HL-60 (cell line): ENCODE results near the gene PKDREJ.

Source experiments
- DNase-seq, 2 experiments: peaks; one replicate each; pipeline ENCODE4 v3.0.0-alpha.2; 2010 to 2020; ENCODE audit warnings: low read depth in 1 of 2, low spot score in 1 of 2
- H3K27ac ChIP-seq: fragments of 250-450 bp; sonication (Bioruptor Pico); replicated peaks from 2 replicates; pipeline ENCODE4 v1.5.1; 2020; ENCODE audit warnings: mild to moderate bottlenecking, moderate library complexity
- H3K27me3 ChIP-seq: fragments of 250-450 bp; sonication (Bioruptor Pico); 2 replicates; pipeline ENCODE4 v1.5.1; 2021; ENCODE audit warnings: mild to moderate bottlenecking, moderate library complexity; ENCODE audit not compliant: insufficient read depth, poor library complexity, severe bottlenecking
- H3K4me3 ChIP-seq: replicated peaks from 2 replicates; pipeline ENCODE4 v1.5.1; 2011; ENCODE audit warnings: mild to moderate bottlenecking, control low read depth, low read length; ENCODE audit not compliant: insufficient read depth
- CTCF ChIP-seq: IDR thresholded peaks from one replicate; pipeline ENCODE4 v1.5.1; 2011; ENCODE audit warnings: low read length, control low read depth, inconsistent platforms; ENCODE audit not compliant: insufficient read depth
- GABPA ChIP-seq: IDR thresholded peaks from 2 replicates; pipeline ENCODE4 v1.6.1; 2012; ENCODE audit warnings: low read depth
- POLR2AphosphoS5 ChIP-seq: IDR thresholded peaks from 2 replicates; pipeline ENCODE4 v1.6.1; 2012; ENCODE audit warnings: low read depth
- REST ChIP-seq: IDR thresholded peaks from 2 replicates; pipeline ENCODE4 v1.6.1; 2012; ENCODE audit warnings: low read depth; ENCODE audit not compliant: insufficient replicate concordance
- SPI1 ChIP-seq: IDR thresholded peaks from 2 replicates; pipeline ENCODE4 v1.6.1; 2012; ENCODE audit warnings: low read depth, mild to moderate bottlenecking, borderline replicate concordance

Gene PKDREJ

DNA sequence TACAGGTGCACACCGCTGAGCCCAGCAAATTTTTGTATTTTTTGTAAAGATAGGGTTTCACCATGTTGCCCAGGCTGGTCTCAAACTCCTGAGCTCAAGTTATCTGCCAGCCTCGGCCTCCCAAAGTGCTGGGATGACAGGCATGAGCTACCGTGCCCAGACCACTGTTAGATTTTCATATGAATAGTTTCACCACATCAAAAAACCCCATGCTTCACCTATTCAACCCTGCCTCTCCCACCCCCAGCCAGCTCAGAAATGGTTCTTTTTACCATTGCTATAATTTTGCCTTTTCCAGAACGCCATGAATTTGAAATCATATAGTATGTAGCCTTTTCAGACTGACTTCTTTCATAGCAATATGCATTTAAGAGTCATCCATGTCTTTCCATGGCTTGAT lies 50.9 kb downstream of the PKDREJ start:
- Histone ChIP-seq H3K27ac (no peak overlapping the region), H3K4me3 (no peak overlapping the region), H3K27me3 (no peaks in the 10 kb centered on the region)
- no peak for TF ChIP-seq POLR2AphosphoS5
- no peak for TF ChIP-seq GABPA
- no peak for TF ChIP-seq REST
- no peak for TF ChIP-seq SPI1
- TF ChIP-seq CTCF = no peak
- no peak for DNase-seq

DNA sequence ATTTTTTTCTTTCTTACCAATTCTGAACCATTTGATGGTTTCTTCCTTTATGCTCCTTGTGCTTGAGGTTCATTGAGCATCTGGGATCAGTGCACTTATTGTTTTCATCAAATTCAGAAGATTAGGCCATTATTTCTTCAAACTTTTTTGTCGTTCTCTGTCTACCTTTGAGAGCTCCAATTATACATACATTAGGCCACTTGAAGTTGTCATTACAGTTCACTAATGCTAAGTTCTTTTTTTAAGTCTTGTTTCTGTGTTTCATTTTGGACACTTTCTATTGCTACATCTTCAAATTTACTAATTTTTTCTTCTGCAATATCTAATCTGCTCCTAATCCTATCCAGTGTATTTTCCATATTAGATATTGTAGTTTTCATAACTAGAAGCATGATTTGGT lies 53.9 kb downstream of the PKDREJ start:
- Histone ChIP-seq H3K4me3 (no peak overlapping the region), H3K27me3 (no peaks in the 10 kb centered on the region), H3K27ac (no peak overlapping the region)
- DNase-seq = no peak
- TF ChIP-seq REST = no peak
